Panc1 (cell line): ENCODE measurements around the gene RRM2.

Experiments
- CTCF ChIP-seq: fragments of 450-650 bp; IDR thresholded peaks from 2 replicates; pipeline ENCODE4 v1.5.1; 2017; ENCODE audit warnings: mild to moderate bottlenecking
- REST ChIP-seq, 2 experiments: IDR thresholded peaks; 2 replicates each; pipeline ENCODE4 v1.6.1; 2011 to 2012; ENCODE audit warnings: low read depth in 2 of 2, control low read depth in 1 of 2, low read length in 1 of 2, mild to moderate bottlenecking in 1 of 2, moderate library complexity in 1 of 2; ENCODE audit not compliant: insufficient read depth in 1 of 2

GRCh38 chr2:10076511-10076910 lies 46.0 kb upstream of the RRM2 start:
- TF ChIP-seq CTCF (no peak), REST (IDR thresholded peaks at IDR 0.05; ENCODE audit: insufficient read depth in 1 of 2, low read depth in 2 of 2, low read length in 1 of 2) (no peak)
